GM21529 (cell line): Measurements from ENCODE around the gene ENPP6.
"Not testable (repeated sequence)": the region's sequence is repeated elsewhere in the genome, so short reads cannot be mapped to it uniquely, and the experiment has no call there.

ENCODE experiments used
- ATAC-seq: cut with Tn5 transposase; IDR thresholded peaks from one replicate; pipeline ENCODE4 v1.9.1; 2021; ENCODE audit not compliant: unreplicated experiment

Gene ENPP6

GRCh38 chr4:184237612-184238011 lies 19.9 kb upstream of the ENPP6 start:
- no peak for ATAC-seq

- no peak for ATAC-seq
Observed at GRCh38 chr4:184235526-184235925, 17.9 kb upstream of the ENPP6 start.

- no peak for ATAC-seq
Observed at GRCh38 chr4:184234155-184234554, 16.5 kb upstream of the ENPP6 start.

- ATAC-seq = no peak
Observed at GRCh38 chr4:184232975-184233374, 15.3 kb upstream of the ENPP6 start.

GRCh38 chr4:184232202-184232601 lies 14.5 kb upstream of the ENPP6 start:
- no peak for ATAC-seq

- ATAC-seq = no peak
Observed at GRCh38 chr4:184231573-184231972, 13.9 kb upstream of the ENPP6 start.

GRCh38 chr4:184228056-184228705 lies 10.5 kb upstream of the ENPP6 start:
- ATAC-seq = no peak

- no peak for ATAC-seq
Observed at GRCh38 chr4:184216515-184216914, 1.2 kb downstream of the ENPP6 start.

GRCh38 chr4:184215709-184216328 lies 1.9 kb downstream of the ENPP6 start:
- ATAC-seq = no peak

GRCh38 chr4:184214931-184215330 lies 2.7 kb downstream of the ENPP6 start:
- no peak for ATAC-seq

GRCh38 chr4:184207734-184208607 lies 9.7 kb downstream of the ENPP6 start:
- ATAC-seq = not testable (repeated sequence)

GRCh38 chr4:184205243-184205642 lies 12.4 kb downstream of the ENPP6 start:
- no peak for ATAC-seq

- ATAC-seq = no peak
Observed at GRCh38 chr4:184203300-184203699, 14.4 kb downstream of the ENPP6 start.

GRCh38 chr4:184201179-184201578 lies 16.5 kb downstream of the ENPP6 start:
- no peak for ATAC-seq

- ATAC-seq = no peak
Observed at GRCh38 chr4:184200296-184200695, 17.4 kb downstream of the ENPP6 start.

- no peak for ATAC-seq
Observed at GRCh38 chr4:184199780-184200179, 17.9 kb downstream of the ENPP6 start.

- ATAC-seq = no peak
Observed at GRCh38 chr4:184198190-184198589, 19.5 kb downstream of the ENPP6 start.

- no peak for ATAC-seq
Observed at GRCh38 chr4:184197536-184198082, 20.1 kb downstream of the ENPP6 start.

GRCh38 chr4:184196730-184197385 lies 20.8 kb downstream of the ENPP6 start:
- ATAC-seq = no peak

- no peak for ATAC-seq
Observed at GRCh38 chr4:184193556-184194525, 23.8 kb downstream of the ENPP6 start.
